H1 (cell line): Measurements from ENCODE around the gene DUS4L.

ENCODE experiments used
- BCL11A ChIP-seq, 2 experiments: IDR thresholded peaks; one replicate each; pipeline ENCODE4 v1.6.1; 2011; ENCODE audit warnings: low read depth in 2 of 2, low read length in 2 of 2, mild to moderate bottlenecking in 2 of 2
- CTCF ChIP-seq, 3 experiments: IDR thresholded peaks; 1 replicate in 2 of 3; 2 replicates in 1 of 3; pipeline versions ENCODE4 v1.5.1 to v1.6.1; 2011; ENCODE audit warnings: low read length in 3 of 3, mild to moderate bottlenecking in 3 of 3, inconsistent platforms in 2 of 3, low read depth in 1 of 3, moderate library complexity in 1 of 3; ENCODE audit not compliant: insufficient read depth in 1 of 3; ENCODE audit errors: control extremely low read depth in 1 of 3
- MAFK ChIP-seq: IDR thresholded peaks from 2 replicates; pipeline ENCODE4 v1.6.1; 2012; ENCODE audit warnings: low read depth, mild to moderate bottlenecking, improper control_type of control experiment, low read length
- POLR2A ChIP-seq, 2 experiments: IDR thresholded peaks; 1 replicate in 1 of 2; 2 replicates in 1 of 2; pipeline ENCODE4 v1.6.1; 2011; ENCODE audit warnings: low read depth in 2 of 2, low read length in 2 of 2, mild to moderate bottlenecking in 2 of 2; ENCODE audit errors: control extremely low read depth in 1 of 2
- TCF12 ChIP-seq: IDR thresholded peaks from 2 replicates; pipeline ENCODE4 v1.6.1; 2011; ENCODE audit warnings: low read depth, mild to moderate bottlenecking, low read length
- YY1 ChIP-seq: IDR thresholded peaks from 2 replicates; pipeline ENCODE4 v1.6.1; 2011; ENCODE audit warnings: low read depth, mild to moderate bottlenecking, low read length

- TF ChIP-seq BCL11A (IDR thresholded peaks at IDR 0.05; ENCODE audit: low read depth in 2 of 2, low read length in 2 of 2) (no peak), POLR2A (IDR thresholded peaks at IDR 0.05; ENCODE audit: control extremely low read depth in 1 of 2, low read depth in 2 of 2, low read length in 2 of 2) (no peak), TCF12 (no peak), CTCF (IDR thresholded peaks at IDR 0.05; ENCODE audit: control extremely low read depth in 1 of 3, insufficient read depth in 1 of 3, low read depth in 1 of 3, low read length in 3 of 3) (no peak), MAFK (no peak), YY1 (no peak)
These were observed 34.2 kb downstream of the DUS4L start for GRCh38 chr7:107597953-107598352.
